Activated CD8-positive, alpha-beta T cell treated with anti-CD3 and anti-CD28 coated beads, Interleukin-2, amount 10 ng/mL, durations not matched to agents 7 days and 5 days (primary cell): Measurements from ENCODE around the gene SUSD2. TPM values are rescaled to one million over a fixed set of nuclear protein-coding genes. Genes with fewer than 3 reads are reported as not detected.

ENCODE experiments used
- ATAC-seq: fragments of 150-1000 bp; cut with Tn5 transposase; one replicate; pipeline ENCODE4 v1.10.0; 2021; ENCODE audit warnings: moderate library complexity
- CTCF ChIA-PET: fragments of 350-600 bp; sonication (Branson Sonifier 250); formaldehyde crosslinking; loops from one replicate; lab custom pipeline; 2021; ENCODE audit warnings: antibody characterized with exemption; lab: Charles Lee
- POLR2A ChIA-PET: fragments of 350-600 bp; sonication (Branson Sonifier 250); formaldehyde crosslinking; loops from one replicate; lab custom pipeline; 2021; ENCODE audit warnings: antibody characterized with exemption; lab: Charles Lee
- DNase-seq: peaks from one replicate; pipeline ENCODE4 v3.0.0-alpha.2; 2020
- H3K27ac Mint-ChIP-seq: one replicate; pipeline ENCODE4 v1.8.0; 2021; ENCODE audit warnings: mild to moderate bottlenecking, mixed read lengths
- H3K27me3 Mint-ChIP-seq: one replicate; pipeline ENCODE4 v1.8.0; 2021; ENCODE audit warnings: low read depth, mixed read lengths
- H3K36me3 Mint-ChIP-seq: one replicate; pipeline ENCODE4 v1.8.0; 2021; ENCODE audit warnings: low read depth, mixed read lengths
- H3K4me1 Mint-ChIP-seq: one replicate; pipeline ENCODE4 v1.8.0; 2021; ENCODE audit warnings: low read depth, mixed read lengths
- H3K4me3 Mint-ChIP-seq: one replicate; pipeline ENCODE4 v1.8.0; 2021; ENCODE audit warnings: mild to moderate bottlenecking, mixed read lengths
- H3K9me3 Mint-ChIP-seq: one replicate; pipeline ENCODE4 v1.8.0; 2022; ENCODE audit warnings: mixed read lengths; ENCODE audit not compliant: insufficient read depth
- total RNA-seq, 2 experiments: library from RNA; stranded (reverse); gene quantifications; one replicate each; pipeline ENCODE4 v1.2.3, GENCODE V29; 2021

The SUSD2 gene
- total RNA-seq, 2 experiments from 2014 or later: 1.3 to 1.9 TPM

DNA sequence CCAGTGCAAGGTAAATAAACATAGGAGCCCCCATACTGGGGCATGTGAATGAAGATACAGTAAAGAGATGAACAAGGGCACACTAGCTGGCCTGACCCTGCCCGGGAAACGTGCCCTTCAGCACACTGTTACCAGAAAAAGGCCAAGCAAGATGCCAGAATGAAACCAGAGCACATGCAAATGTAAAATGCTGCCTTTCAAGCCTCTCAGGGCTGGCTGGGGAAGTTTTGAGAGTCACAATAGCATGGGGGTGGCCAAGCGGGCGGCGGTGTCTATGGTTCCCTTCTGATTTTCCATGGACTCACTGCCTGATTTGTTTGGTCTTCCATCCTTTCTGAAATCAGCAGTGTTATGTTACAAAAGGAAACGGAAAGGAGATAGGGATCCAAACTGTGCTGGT, 18.9 kb upstream of the SUSD2 start:
- H3K27me3 Mint-ChIP-seq: no peaks in the 10 kb centered on the region
- H3K4me1 Mint-ChIP-seq: peaks cover 35% of the 10 kb centered on the region
- POLR2A ChIA-PET: no interaction called here
- H3K36me3 Mint-ChIP-seq: peaks cover 34% of the 10 kb centered on the region
- H3K9me3 Mint-ChIP-seq: no peaks in the 10 kb centered on the region
- ATAC-seq (no peak), DNase-seq (no peak)
- peak overlapping the region; percentile 61 for H3K27ac Mint-ChIP-seq
- CTCF ChIA-PET: no interaction called here
- H3K4me3 Mint-ChIP-seq: no peak overlapping the region

DNA sequence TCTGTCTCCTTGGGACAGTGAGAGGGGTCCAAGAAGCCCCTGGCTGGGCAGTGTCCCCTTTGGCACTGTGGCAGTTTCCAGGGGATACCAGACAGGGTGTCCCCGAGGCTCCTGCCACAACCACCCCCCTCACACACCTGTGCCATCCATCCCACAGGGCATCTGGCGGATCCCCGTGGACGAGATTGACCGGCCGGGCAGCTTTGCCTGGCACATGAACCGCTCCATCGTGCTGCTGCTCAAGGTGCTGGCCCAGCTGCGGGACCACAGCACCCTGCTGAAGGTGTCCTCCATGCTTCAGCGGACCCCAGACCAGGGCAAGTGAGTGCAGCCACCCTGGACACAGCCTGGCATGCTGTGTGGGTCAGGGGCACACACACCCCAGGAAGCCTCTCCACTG, 17.0 kb upstream of the SUSD2 start:
- Mint-ChIP-seq H3K4me1 (peaks cover 30% of the 10 kb centered on the region), H3K9me3 (no peaks in the 10 kb centered on the region), H3K27ac (no peak overlapping the region), H3K36me3 (peaks cover 39% of the 10 kb centered on the region), H3K4me3 (no peak overlapping the region), H3K27me3 (no peaks in the 10 kb centered on the region)
- no peak for DNase-seq
- ChIA-PET CTCF (interaction anchor here (2.8 to 3.2 kb wide), 2 partner anchors 8 to 11 kb away, joined by 14 to 16 read pairs; no protein-coding TSS in a partner anchor), POLR2A (interaction anchor here (1.1 kb wide), 1 partner anchor 8 kb away, joined by 3 read pairs; no protein-coding TSS in a partner anchor)
- ATAC-seq: no peak

DNA sequence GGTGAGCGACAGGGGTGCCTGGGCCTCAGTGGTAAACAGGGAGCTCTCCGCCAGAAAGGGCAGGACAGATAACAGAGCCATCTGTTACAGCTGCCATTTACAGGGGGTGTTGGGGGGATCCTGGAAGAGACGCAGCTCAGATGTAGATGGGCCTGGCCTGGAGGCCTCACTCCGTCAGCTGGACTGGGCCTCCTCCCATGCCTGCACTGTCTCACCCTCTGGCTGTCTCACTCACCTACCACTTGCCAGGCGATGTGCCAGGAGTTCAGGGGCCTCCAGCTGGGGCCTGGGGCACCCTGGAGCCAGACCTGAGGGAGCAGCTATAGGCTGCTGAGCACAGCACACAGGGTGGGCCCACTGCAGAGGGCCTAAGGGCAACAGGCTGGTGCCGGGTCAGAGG, 16.3 kb upstream of the SUSD2 start:
- no peaks in the 10 kb centered on the region for H3K27me3 Mint-ChIP-seq
- H3K27ac Mint-ChIP-seq: no peak overlapping the region
- no peaks in the 10 kb centered on the region for H3K9me3 Mint-ChIP-seq
- POLR2A ChIA-PET: interaction anchor here (1.1 kb wide), 2 partner anchors 9 to 11 kb away, joined by 3 read pairs; no protein-coding TSS in a partner anchor
- H3K36me3 Mint-ChIP-seq: peaks cover 36% of the 10 kb centered on the region
- no peak for DNase-seq
- H3K4me1 Mint-ChIP-seq: peaks cover 31% of the 10 kb centered on the region
- ATAC-seq: no peak
- no peak overlapping the region for H3K4me3 Mint-ChIP-seq
- CTCF ChIA-PET: interaction anchor here (2.8 to 3.2 kb wide), 2 partner anchors 9 to 10 kb away, joined by 14 to 16 read pairs; no protein-coding TSS in a partner anchor

DNA sequence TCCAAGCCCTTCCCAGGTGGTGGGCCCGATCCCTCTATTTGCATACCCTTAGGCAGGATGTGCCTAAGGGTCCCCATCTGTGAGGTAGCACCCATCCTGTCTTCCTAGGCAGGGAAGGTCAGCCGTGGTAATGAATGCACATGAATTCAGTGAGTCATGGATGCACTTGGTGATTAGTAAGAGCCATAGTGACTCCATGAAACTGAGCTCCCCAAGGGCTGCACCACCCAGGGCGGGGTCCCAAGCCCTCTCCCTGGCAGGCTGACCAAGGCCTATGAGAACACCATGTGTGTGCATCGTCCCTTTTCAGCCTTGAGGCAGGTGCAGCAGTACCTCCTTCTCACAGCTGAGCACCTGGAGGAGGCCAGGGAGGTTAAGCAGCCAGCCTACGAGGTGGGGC, 15.6 kb upstream of the SUSD2 start:
- ATAC-seq: no peak
- peaks cover 33% of the 10 kb centered on the region for H3K36me3 Mint-ChIP-seq

DNA sequence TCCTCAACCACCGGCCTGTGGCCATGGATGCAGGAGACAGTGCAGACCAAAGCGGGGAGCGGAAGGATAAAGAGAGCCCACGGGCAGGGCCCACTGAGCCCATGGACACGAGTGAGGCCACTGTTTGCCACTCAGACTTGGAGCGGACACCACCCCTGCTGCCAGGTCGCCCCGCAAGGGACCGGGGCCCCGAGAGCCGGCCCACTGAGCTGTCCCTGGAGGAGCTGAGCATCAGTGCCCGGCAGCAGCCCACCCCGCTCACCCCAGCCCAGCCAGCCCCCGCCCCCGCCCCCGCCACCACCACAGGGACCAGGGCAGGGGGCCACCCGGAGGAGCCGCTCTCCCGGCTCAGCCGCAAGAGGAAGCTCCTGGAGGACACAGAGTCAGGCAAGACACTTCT, 14.5 kb upstream of the SUSD2 start:
- ChIA-PET CTCF (interaction anchor here (3.0 to 3.2 kb wide), 2 partner anchors 10 to 11 kb away, joined by 16 to 18 read pairs; no protein-coding TSS in a partner anchor), POLR2A (no interaction called here)

More for the DNA sequence above, 15.6 kb upstream of the SUSD2 start:
- CTCF ChIA-PET: interaction anchor here (1.0 to 3.2 kb wide), 3 partner anchors 9 to 13 kb away, joined by 4 to 16 read pairs (median 14); no protein-coding TSS in a partner anchor
- DNase-seq: no peak
- Mint-ChIP-seq H3K4me1 (peaks cover 31% of the 10 kb centered on the region), H3K27me3 (no peaks in the 10 kb centered on the region), H3K9me3 (no peaks in the 10 kb centered on the region), H3K4me3 (no peak overlapping the region), H3K27ac (no peak overlapping the region)
- POLR2A ChIA-PET: interaction anchor here (1.1 kb wide), 1 partner anchor 12 kb away, joined by 3 read pairs; no protein-coding TSS in a partner anchor

GRCh38 chr22:24169439-24170058, 11.7 kb upstream of the SUSD2 start:
- POLR2A ChIA-PET: interaction anchor here (0.6 to 2.0 kb wide), 2 partner anchors 12 to 74 kb away, joined by 3 to 6 read pairs; no protein-coding TSS in a partner anchor
- ATAC-seq: peak; percentile 50
- DNase-seq: no peak
- Mint-ChIP-seq H3K9me3 (no peaks in the 10 kb centered on the region), H3K4me1 (peaks cover 17% of the 10 kb centered on the region), H3K27me3 (no peaks in the 10 kb centered on the region), H3K36me3 (peaks cover 45% of the 10 kb centered on the region), H3K4me3 (no peak overlapping the region), H3K27ac (peak overlapping the region; percentile 79)
- CTCF ChIA-PET: interaction anchor here (1.6 to 3.0 kb wide), 2 partner anchors 12 to 36 kb away, joined by 3 to 18 read pairs; no protein-coding TSS in a partner anchor

More for the DNA sequence above, 14.5 kb upstream of the SUSD2 start:
- Mint-ChIP-seq H3K36me3 (peaks cover 37% of the 10 kb centered on the region), H3K9me3 (no peaks in the 10 kb centered on the region), H3K27ac (no peak overlapping the region), H3K4me1 (peaks cover 23% of the 10 kb centered on the region), H3K4me3 (no peak overlapping the region), H3K27me3 (no peaks in the 10 kb centered on the region)
- ATAC-seq: no peak
- DNase-seq: no peak

DNA sequence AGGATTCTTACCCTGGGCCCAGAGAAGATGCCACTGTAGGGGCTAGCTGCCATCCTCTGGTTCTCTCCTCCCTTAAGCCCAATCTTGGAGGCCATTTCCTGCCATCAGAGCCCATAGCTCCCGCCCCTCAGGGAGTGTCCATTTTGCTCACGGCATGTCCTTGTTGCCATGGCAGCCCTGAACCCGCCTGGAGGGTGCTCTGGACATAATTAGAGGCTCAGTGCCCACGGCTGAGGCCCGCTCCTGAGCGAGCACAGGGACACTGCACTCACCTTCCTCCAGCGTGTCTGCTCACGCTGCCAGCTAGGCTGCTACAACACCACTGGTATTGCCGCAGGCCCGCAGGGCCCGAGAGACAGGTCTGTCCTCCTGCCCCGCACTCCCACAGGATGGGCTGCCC, 11.1 kb upstream of the SUSD2 start:
- ChIA-PET CTCF (interaction anchor here (1.6 to 1.8 kb wide), 2 partner anchors 13 to 37 kb away, joined by 3 to 12 read pairs; no protein-coding TSS in a partner anchor), POLR2A (interaction anchor here (0.6 to 0.7 kb wide), 2 partner anchors 9 to 74 kb away, joined by 3 to 5 read pairs; no protein-coding TSS in a partner anchor)
- H3K4me3 Mint-ChIP-seq: no peak overlapping the region
- no peak for DNase-seq
- no peak overlapping the region for H3K27ac Mint-ChIP-seq
- H3K4me1 Mint-ChIP-seq: peaks cover 17% of the 10 kb centered on the region
- no peak for ATAC-seq
- no peaks in the 10 kb centered on the region for H3K9me3 Mint-ChIP-seq
- peaks cover 46% of the 10 kb centered on the region for H3K36me3 Mint-ChIP-seq
- no peaks in the 10 kb centered on the region for H3K27me3 Mint-ChIP-seq

GRCh38 chr22:24170632-24171031, 10.7 kb upstream of the SUSD2 start:
- Mint-ChIP-seq H3K9me3 (no peaks in the 10 kb centered on the region), H3K36me3 (peaks cover 45% of the 10 kb centered on the region), H3K4me1 (peaks cover 17% of the 10 kb centered on the region), H3K4me3 (no peak overlapping the region), H3K27ac (no peak overlapping the region), H3K27me3 (no peaks in the 10 kb centered on the region)
- DNase-seq (no peak), ATAC-seq (no peak)
- ChIA-PET CTCF (interaction anchor here (1.6 to 1.8 kb wide), 2 partner anchors 13 to 37 kb away, joined by 3 to 12 read pairs; no protein-coding TSS in a partner anchor), POLR2A (interaction anchor here (0.7 to 1.0 kb wide), 2 partner anchors 9 to 13 kb away, joined by 3 to 5 read pairs; no protein-coding TSS in a partner anchor)

DNA sequence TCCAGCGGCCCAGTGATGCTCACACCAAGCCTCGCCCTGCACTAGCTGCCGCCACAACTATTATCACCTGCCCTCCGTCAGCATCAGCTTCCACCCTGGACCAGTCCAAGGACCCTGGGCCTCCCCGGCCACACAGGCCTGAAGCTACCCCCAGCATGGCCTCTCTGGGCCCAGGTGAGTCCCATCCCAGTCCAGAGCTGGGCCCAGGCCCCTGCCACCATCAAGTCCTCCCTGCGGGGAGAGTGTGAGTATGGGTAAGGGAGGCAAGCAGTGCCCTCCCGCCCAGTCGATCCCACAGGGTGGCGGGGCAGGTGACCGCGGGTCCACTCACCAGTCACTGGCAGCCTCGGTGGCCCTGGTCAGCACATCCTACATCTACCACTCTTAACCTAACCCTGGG, 9.5 kb upstream of the SUSD2 start:
- POLR2A ChIA-PET: no interaction called here
- CTCF ChIA-PET: interaction anchor here (1.3 to 1.8 kb wide), 2 partner anchors 14 to 160 kb away, joined by 3 to 12 read pairs; partner anchors contain the start of gene CABIN1
- peaks cover 17% of the 10 kb centered on the region for H3K4me1 Mint-ChIP-seq
- no peaks in the 10 kb centered on the region for H3K9me3 Mint-ChIP-seq
- DNase-seq: no peak
- H3K36me3 Mint-ChIP-seq: peaks cover 41% of the 10 kb centered on the region
- no peaks in the 10 kb centered on the region for H3K27me3 Mint-ChIP-seq
- H3K4me3 Mint-ChIP-seq: no peak overlapping the region
- ATAC-seq: no peak
- peak overlapping the region; percentile 39 for H3K27ac Mint-ChIP-seq

DNA sequence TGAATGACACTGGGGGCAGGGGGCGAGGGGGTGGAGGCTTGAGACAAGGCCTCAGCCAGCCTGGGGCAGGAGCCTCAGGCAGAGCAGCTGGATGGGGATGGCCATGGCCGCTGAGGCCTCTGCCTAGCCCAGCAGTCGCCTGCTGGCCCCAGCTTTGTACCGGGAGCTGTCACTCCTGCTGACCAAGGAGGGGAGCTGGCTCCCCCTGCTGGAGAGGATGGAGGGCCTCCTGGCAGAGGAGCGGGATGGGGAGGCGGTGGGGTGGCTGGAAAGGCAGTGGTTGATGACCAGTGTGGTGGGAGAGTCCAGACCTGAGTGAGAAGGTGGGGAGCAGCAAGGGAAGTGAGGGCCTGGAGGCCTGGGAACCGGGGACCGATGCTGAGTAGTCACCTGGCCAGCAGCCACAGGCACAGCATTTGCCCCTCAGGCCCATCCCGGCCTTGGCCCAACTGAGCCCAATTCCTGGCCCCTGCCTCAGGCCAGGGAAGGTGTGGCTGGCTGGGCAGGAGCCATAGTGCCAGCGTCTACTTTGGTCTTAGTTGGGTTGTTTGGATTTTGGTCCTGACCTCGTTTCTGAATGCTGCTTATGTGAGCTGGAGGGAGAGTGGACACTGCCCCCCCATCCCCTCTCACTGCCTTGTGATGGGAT, 6.0 kb upstream of the SUSD2 start:
- Mint-ChIP-seq H3K4me1 (no peaks in the 10 kb centered on the region), H3K27me3 (no peaks in the 10 kb centered on the region), H3K4me3 (no peak overlapping the region), H3K9me3 (no peaks in the 10 kb centered on the region), H3K36me3 (peaks cover 32% of the 10 kb centered on the region), H3K27ac (no peak overlapping the region)
- POLR2A ChIA-PET: interaction anchor here (1.3 kb wide), 1 partner anchor 42 kb away, joined by 3 read pairs; no protein-coding TSS in a partner anchor
- CTCF ChIA-PET: interaction anchor here (0.6 to 4.1 kb wide), 24 partner anchors 8 to 219 kb away, joined by 3 to 47 read pairs (median 4); no protein-coding TSS in a partner anchor
- ATAC-seq: peak; percentile 56
- peak; percentile 70 for DNase-seq

DNA sequence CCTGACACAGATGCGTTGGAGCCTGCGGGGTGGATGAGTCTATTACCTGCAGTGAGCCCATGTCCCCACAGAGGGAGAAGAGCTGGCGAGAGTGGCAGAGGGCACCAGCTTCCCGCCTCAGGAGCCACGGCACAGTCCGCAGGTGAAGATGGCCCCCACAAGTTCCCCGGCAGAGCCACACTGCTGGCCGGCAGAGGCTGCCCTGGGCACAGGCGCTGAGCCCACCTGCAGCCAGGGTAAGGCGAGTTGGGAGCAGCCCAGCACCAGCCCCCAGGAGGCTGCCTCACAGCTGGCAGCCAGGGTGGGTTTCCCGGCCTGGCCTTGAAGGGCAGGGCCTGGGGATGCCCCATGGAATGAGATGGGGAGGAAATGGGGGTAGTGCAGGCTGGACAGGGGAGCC, 5.2 kb upstream of the SUSD2 start:
- H3K4me3 Mint-ChIP-seq: no peak overlapping the region
- H3K9me3 Mint-ChIP-seq: no peaks in the 10 kb centered on the region
- no peak for DNase-seq
- H3K4me1 Mint-ChIP-seq: no peaks in the 10 kb centered on the region
- H3K27me3 Mint-ChIP-seq: no peaks in the 10 kb centered on the region
- ChIA-PET POLR2A (no interaction called here), CTCF (interaction anchor here (0.6 to 4.1 kb wide), 14 partner anchors 11 to 220 kb away, joined by 3 to 47 read pairs (median 6); no protein-coding TSS in a partner anchor)
- peaks cover 32% of the 10 kb centered on the region for H3K36me3 Mint-ChIP-seq
- H3K27ac Mint-ChIP-seq: no peak overlapping the region
- ATAC-seq: no peak
